ENCODE data around the gene SASH1. TPM values are rescaled to one million over a fixed set of nuclear protein-coding genes. Genes with fewer than 3 reads are reported as not detected.

SASH1 gene
- total and polyA plus RNA-seq, 2 donors (not counting 3 experiments of a cell fraction or from before 2014, with no cell fraction given): 18.5 to 103 TPM

GRCh38 chr6:148591656-148592055 is 249.0 kb downstream of the SASH1 start:
- Histone ChIP-seq H3K9me3 (replicated peaks; ENCODE audit: control insufficient read depth, insufficient read depth, low read length) (no peaks in the 10 kb centered on the region), H3K4me2 (ENCODE audit: insufficient read depth, low read length) (no peak overlapping the region), H4K20me1 (replicated peaks; ENCODE audit: control insufficient read depth, extremely low read depth, insufficient read depth, low read length) (no peaks in the 10 kb centered on the region), H3K9me1 (replicated peaks; ENCODE audit: control insufficient read depth, extremely low read depth, insufficient read depth, low read length) (no peaks in the 10 kb centered on the region), H3K27ac (ENCODE audit: insufficient read depth, low read depth, low read length) (no peak overlapping the region), H2AFZ (ENCODE audit: low read depth, low read length) (no peak overlapping the region), H3K36me3 (ENCODE audit: control insufficient read depth in 2 of 2, extremely low read depth in 1 of 2, insufficient read depth in 2 of 2, low read length in 2 of 2) (no peaks in the 10 kb centered on the region), H3K4me1 (ENCODE audit: control insufficient read depth, extremely low read depth, insufficient read depth, low read length) (no peaks in the 10 kb centered on the region), H3K27me3 (ENCODE audit: control insufficient read depth in 2 of 2, insufficient read depth in 2 of 2, low read length in 2 of 2) (peaks cover 0 to 3% of the 10 kb centered on the region in 2 experiments), H3K9ac (replicated peaks; ENCODE audit: extremely low read depth, insufficient read depth, low read length) (no peak overlapping the region), H3K4me3 (replicated peaks in 1 of 3; ENCODE audit: insufficient read depth in 1 of 3, low read depth in 1 of 3, low read length in 3 of 3) (no peak overlapping the region), H3K79me2 (ENCODE audit: control insufficient read depth, insufficient read depth, low read length) (no peaks in the 10 kb centered on the region)
- FAIRE-seq (no peak), DNase-seq (ENCODE audit: low read depth, low spot score) (no peak)
- intact Hi-C loops (cut with micrococcal nuclease) (no loop called here), dilution Hi-C loops (cut with MboI; ENCODE audit: extremely low pct_ligation_motif_present, low sequenced_read_pairs) (no loop called here)
- BruUV-seq (replicated peaks): no TSS peak
- TF ChIP-seq POLR2AphosphoS5 (IDR thresholded peaks at IDR 0.05; ENCODE audit: insufficient read depth, low read depth, low read length) (no peak), EZH2 (IDR thresholded peaks at IDR 0.05; ENCODE audit: borderline replicate concordance, low read depth, low read length, severe bottlenecking) (no peak), POLR2A (IDR thresholded peaks at IDR 0.05; ENCODE audit: low read depth, low read length) (no peak), MAX (IDR thresholded peaks at IDR 0.05; ENCODE audit: insufficient read depth, insufficient read length) (no peak), JUN (IDR thresholded peaks at IDR 0.05; ENCODE audit: borderline replicate concordance, insufficient read depth, insufficient read length, low read depth) (no peak), MYC (IDR thresholded peaks at IDR 0.05; ENCODE audit: low read depth, low read length) (no peak), FOS (IDR thresholded peaks at IDR 0.05; ENCODE audit: borderline replicate concordance, insufficient read depth, low read length) (no peak), GATA2 (IDR thresholded peaks at IDR 0.05; ENCODE audit: insufficient read depth, insufficient read length, low read depth, low read length) (no peak), CTCF (IDR thresholded peaks at IDR 0.05; ENCODE audit: extremely low read depth in 1 of 2, insufficient read depth in 1 of 2, low read depth in 1 of 2, low read length in 2 of 2) (no peak)
- ChIA-PET CTCF (no interaction called here), POLR2A (no interaction called here)

All from endothelial cell of umbilical vein (primary cell).